Kidney (tissue), 14 donors: ENCODE measurements around the gene NRTN. TPM values are rescaled to one million over a fixed set of nuclear protein-coding genes. Genes with fewer than 3 reads are reported as not detected.
"Not testable (repeated sequence)": the region's sequence is repeated elsewhere in the genome, so short reads cannot be mapped to it uniquely, and the experiment has no call there.

Experiments
- DNase-seq, 5 donors: peaks; one replicate each; pipeline ENCODE4 v3.0.0-alpha.2; 2013 to 2020
- FAIRE-seq: peaks from 2 replicates; lab custom pipeline; 2012; peaks lifted over from hg19 to GRCh38; lab: Jason Lieb, UNC
- H3K27ac ChIP-seq, 2 donors: one replicate each; pipeline ENCODE4 v1.7.0; 2013; ENCODE audit warnings: low read depth in 2 of 2, low read length in 2 of 2, inconsistent platforms in 1 of 2
- H3K27me3 ChIP-seq: one replicate; pipeline ENCODE4 v1.7.1; 2013; ENCODE audit warnings: low read length, inconsistent platforms; ENCODE audit not compliant: control insufficient read depth, insufficient read depth
- H3K36me3 ChIP-seq, 3 donors: one replicate each; pipeline versions ENCODE4 v1.7.0 to v1.7.1; 2013; ENCODE audit warnings: low read length in 3 of 3, control low read depth in 1 of 3, inconsistent platforms in 1 of 3; ENCODE audit not compliant: insufficient read depth in 3 of 3, control insufficient read depth in 2 of 3
- H3K4me1 ChIP-seq, 3 donors: one replicate each; pipeline versions ENCODE4 v1.7.0 to v1.7.1; 2013; ENCODE audit warnings: low read length in 3 of 3, inconsistent platforms in 1 of 3, low read depth in 1 of 3; ENCODE audit not compliant: control insufficient read depth in 2 of 3, insufficient read depth in 2 of 3
- H3K4me3 ChIP-seq, 3 donors: one replicate each; pipeline versions ENCODE4 v1.7.0 to v1.8.1; 2013; ENCODE audit warnings: low read length in 3 of 3, control low read depth in 1 of 3, inconsistent platforms in 1 of 3
- H3K9ac ChIP-seq, 3 donors: one replicate each; pipeline versions ENCODE4 v1.7.0 to v1.7.1; 2013; ENCODE audit warnings: low read length in 3 of 3, control low read depth in 1 of 3, inconsistent platforms in 1 of 3
- H3K9me3 ChIP-seq, 3 donors: one replicate each; pipeline versions ENCODE4 v1.7.0 to v1.7.1; 2013; ENCODE audit warnings: low read length in 3 of 3, control low read depth in 1 of 3, inconsistent platforms in 1 of 3; ENCODE audit not compliant: control insufficient read depth in 2 of 3, insufficient read depth in 1 of 3
- CTCF ChIP-seq: IDR thresholded peaks from 3 replicates; pipeline ENCODE4 v1.5.1; 2012; ENCODE audit warnings: mild to moderate bottlenecking, moderate library complexity, borderline replicate concordance; ENCODE audit not compliant: insufficient read depth; ENCODE audit errors: extremely low read depth
- intact Hi-C: fragments of 100-400 bp; cut with DNase I; formaldehyde crosslinking; loops from one replicate; pipeline ENCODE4 v1.11.1; 2022
- polyA plus RNA-seq: library from polyadenylated mRNA; stranded (reverse); fragments of 350-450 nt; fragmentation: Illumina TruSeq; extraction: RNeasy Lipid Tissue Mini Kit (QIAGEN cat#74804); gene quantifications from one replicate; pipeline ENCODE4 v1.2.3, GENCODE V29; 2014; ENCODE audit warnings: low read depth, low replicate concordance; ENCODE audit not compliant: insufficient read depth
- total RNA-seq: library from RNA; stranded (reverse); fragmentation: NEBNext Ultra II Directional; extraction: Animal tissue kit (Norgen Biotek cat#: 25700); gene quantifications from one replicate; pipeline ENCODE4 v1.2.1, GENCODE V29; 2021
- donor health status: control.
- donor health status: control.
- donor health status: control.
- donor health status: control.
- donor health status: control.
- donor health status: DM: yes; HTN: yes; CAD: no.
- donor health status: Normal renal cell carcinoma (clear cell type).

NRTN gene
- total and polyA plus RNA-seq, 2 donors from 2014 or later, result 3.5 to 5.8 TPM

GRCh38 chr19:5837761-5838352, 33.0 kb downstream of the NRTN start:
- DNase-seq, result peak in 2 of 5 donors; percentile 48 to 62
- Histone ChIP-seq H3K9me3 (no peaks in the 10 kb centered on the region), H3K27me3 (no peaks in the 10 kb centered on the region), H3K4me3 (peak overlapping the region in 2 of 3 donors; percentile 80 to 84), H3K36me3 (peaks cover 0 to under 1% (median 0%) of the 10 kb centered on the region in 3 donors), H3K4me1 (no peaks in the 10 kb centered on the region), H3K27ac (peak overlapping the region; percentile 89 to 90), H3K9ac (peak overlapping the region in 2 of 3 donors; percentile 49 to 90)
- no peak for TF ChIP-seq CTCF
- no peak for FAIRE-seq
- intact Hi-C loops, result no loop called here

GRCh38 chr19:5838353-5839064, 33.6 kb downstream of the NRTN start:
- Histone ChIP-seq H3K27me3 (no peaks in the 10 kb centered on the region), H3K9ac (peak overlapping the region in 2 of 3 donors; percentile 49 to 90), H3K36me3 (no peaks in the 10 kb centered on the region), H3K27ac (peak overlapping the region; percentile 89 to 90), H3K4me3 (peak overlapping the region in 2 of 3 donors; percentile 80 to 84), H3K4me1 (no peaks in the 10 kb centered on the region), H3K9me3 (no peaks in the 10 kb centered on the region)
- intact Hi-C loops, result no loop called here
- peak in 1 of 5 donors; percentile 59 for DNase-seq
- TF ChIP-seq CTCF, result no peak
- FAIRE-seq, result no peak

GRCh38 chr19:5839065-5840017, 34.5 kb downstream of the NRTN start, which contains the start of gene FUT6:
FUT6 (minus strand) TSS chr19:5839702; CDS start chr19:5832567, 7,135 bp downstream.
- H3K27ac ChIP-seq, result peak within 1 kb of the TSS; percentile 89 to 90
- DNase-seq (peak in 1 of 5 donors; percentile 31), FAIRE-seq (no peak)
- H3K4me3 ChIP-seq, result peak within 1 kb of the TSS in 2 of 3 donors; percentile 80 to 84
- H3K27me3 ChIP-seq, result no peaks in the 10 kb centered on the region
- H3K9me3 ChIP-seq, result no peaks in the 10 kb centered on the region
- no peaks in the 10 kb centered on the region for H3K4me1 ChIP-seq
- no peaks in the 10 kb centered on the region for H3K36me3 ChIP-seq
- no peak for TF ChIP-seq CTCF
- intact Hi-C loops, result no loop called here
- H3K9ac ChIP-seq, result peak within 1 kb of the TSS in 2 of 3 donors; percentile 26 to 90

- H3K36me3 ChIP-seq, H3K27me3 ChIP-seq, intact Hi-C loops, FAIRE-seq, H3K4me3 ChIP-seq, H3K9me3 ChIP-seq, H3K4me1 ChIP-seq, H3K9ac ChIP-seq, DNase-seq: not testable (repeated sequence)
- peak overlapping the region in 1 of 2 donors; percentile 78 for H3K27ac ChIP-seq
These were observed 36.9 kb downstream of the NRTN start for GRCh38 chr19:5841735-5842111.
